Measurements from ENCODE around the gene WDTC1. TPM values are rescaled to one million over a fixed set of nuclear protein-coding genes. Genes with fewer than 3 reads are reported as not detected.
A peak's percentile ranks its signal among the peaks of the same experiment; 100 is the strongest.

The WDTC1 gene
- total and polyA plus RNA-seq, 2 of the 13 experiments (the other 11 are each of a cell fraction or from before 2014, with no cell fraction given) = 5.5 TPM

GRCh38 chr1:27350663-27351540 is 116.5 kb downstream of the WDTC1 start (continued):
- 0 out of 2 replicates have a peak, but pooled peaks have one; percentile 16 for TF ChIP-seq ZBTB4 (CRISPR knock-in tag; IDR thresholded peaks at IDR 0.05; ENCODE audit: borderline replicate concordance)
- no peak for TF ChIP-seq SATB2 (CRISPR knock-in tag; IDR thresholded peaks at IDR 0.05)
- TF ChIP-seq PHF5A (CRISPR knock-in tag; IDR thresholded peaks at IDR 0.05; ENCODE audit: low read depth, unreplicated experiment) = no peak
- TF ChIP-seq KLF9 (CRISPR knock-in tag; IDR thresholded peaks at IDR 0.05; ENCODE audit: low read depth) = no peak
- no peak for TF ChIP-seq TGIF2 (CRISPR knock-in tag; IDR thresholded peaks at IDR 0.05)
- TF ChIP-seq SAFB2 (CRISPR knock-in tag; IDR thresholded peaks at IDR 0.05; ENCODE audit: borderline replicate concordance, low read depth) = no peak
- no peak for TF ChIP-seq ZNF883 (CRISPR knock-in tag; IDR thresholded peaks at IDR 0.05; ENCODE audit: not compliant biosample characterization)
- TF ChIP-seq PAX8 (CRISPR knock-in tag; IDR thresholded peaks at IDR 0.05; ENCODE audit: borderline replicate concordance) = no peak
- TF ChIP-seq ZNF687 (CRISPR knock-in tag; IDR thresholded peaks at IDR 0.05) = peak; percentile 75
- TF ChIP-seq ZNF646 (CRISPR knock-in tag; IDR thresholded peaks at IDR 0.05) = no peak
- no peak for TF ChIP-seq REL (CRISPR knock-in tag; conservative IDR thresholded peaks at IDR 0.05)
- no peak for TF ChIP-seq HNF1B (CRISPR knock-in tag; IDR thresholded peaks at IDR 0.05)
